Left forelimb (tissue), 1 donor: Measurements from ENCODE around the gene GALNT13.

Source experiments
- DNase-seq: peaks from one replicate; pipeline ENCODE4 v3.0.0-alpha.2; 2018; ENCODE audit warnings: low spot score

Gene GALNT13

GRCh38 chr2:154307007-154307406 lies 435.3 kb downstream of the GALNT13 start:
- no peak for DNase-seq

- no peak for DNase-seq
These were observed 452.9 kb downstream of the GALNT13 start for GRCh38 chr2:154324601-154325000.

GRCh38 chr2:154329510-154329909 lies 457.8 kb downstream of the GALNT13 start:
- DNase-seq = no peak

- no peak for DNase-seq
These were observed 460.1 kb downstream of the GALNT13 start for GRCh38 chr2:154331784-154332183.

GRCh38 chr2:154336201-154336600 lies 464.5 kb downstream of the GALNT13 start:
- DNase-seq = no peak

GRCh38 chr2:154338352-154338967 lies 466.7 kb downstream of the GALNT13 start:
- DNase-seq = no peak

DNA sequence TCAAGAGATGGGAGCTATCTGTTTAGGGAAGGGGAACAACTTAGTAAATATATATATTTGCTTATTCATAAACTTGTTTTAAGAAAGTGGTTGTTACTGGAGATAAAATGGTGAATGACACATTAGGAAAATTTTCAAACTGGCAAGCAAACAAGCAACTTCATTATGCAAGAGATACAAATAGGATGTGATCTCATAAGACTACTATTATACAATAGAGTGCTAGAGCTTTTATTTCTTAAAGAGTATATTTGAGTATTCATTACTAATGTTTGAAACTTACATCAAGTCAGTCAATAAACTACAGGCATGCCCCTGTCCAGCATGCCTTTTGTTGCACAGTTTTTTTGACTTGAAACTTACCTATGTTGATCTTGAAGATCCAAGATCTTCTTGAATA lies 471.6 kb downstream of the GALNT13 start:
- DNase-seq = no peak

GRCh38 chr2:154350911-154351310 lies 479.2 kb downstream of the GALNT13 start:
- DNase-seq = no peak

- DNase-seq = no peak
These were observed 489.6 kb downstream of the GALNT13 start for GRCh38 chr2:154361276-154361675.

- no peak for DNase-seq
These were observed 496.4 kb downstream of the GALNT13 start for GRCh38 chr2:154368153-154368552.

DNA sequence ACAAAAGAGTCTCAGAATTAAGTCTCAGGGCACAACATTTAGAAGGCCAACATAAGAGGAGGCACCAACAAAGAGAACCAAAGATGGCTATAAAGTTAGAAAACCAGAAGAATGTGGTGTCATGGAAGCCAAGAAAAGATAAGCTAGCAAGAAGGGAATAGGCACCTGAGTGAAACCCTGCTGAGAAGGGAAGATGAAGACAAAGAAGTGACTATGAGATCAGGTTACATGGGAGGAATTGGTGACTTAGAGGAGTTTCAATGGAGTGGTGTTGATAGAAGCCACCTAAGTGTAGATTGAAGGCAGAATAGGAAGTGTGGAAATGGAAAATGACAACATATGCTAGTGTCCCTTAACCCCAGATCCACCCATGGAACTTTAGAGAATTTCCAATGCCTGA lies 499.2 kb downstream of the GALNT13 start:
- DNase-seq = no peak

- DNase-seq = no peak
These were observed 502.7 kb downstream of the GALNT13 start for GRCh38 chr2:154374416-154374815.

DNA sequence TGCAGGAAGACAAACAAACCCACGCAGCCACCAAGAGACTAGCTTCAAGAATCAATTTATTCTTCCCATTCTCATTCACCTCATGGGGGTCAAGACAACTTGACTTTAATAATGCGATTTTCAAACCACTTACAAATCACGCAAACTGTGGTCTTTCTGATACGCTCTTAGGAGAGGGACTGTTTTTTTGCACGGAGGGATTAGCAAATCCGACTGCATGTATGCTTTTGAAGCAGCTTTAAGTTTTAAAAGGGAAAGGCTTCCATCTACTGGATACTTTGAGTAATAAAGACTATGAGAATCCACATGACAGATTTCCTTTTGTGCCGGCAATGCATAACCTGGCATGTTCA lies 503.8 kb downstream of the GALNT13 start:
- no peak for DNase-seq

DNA sequence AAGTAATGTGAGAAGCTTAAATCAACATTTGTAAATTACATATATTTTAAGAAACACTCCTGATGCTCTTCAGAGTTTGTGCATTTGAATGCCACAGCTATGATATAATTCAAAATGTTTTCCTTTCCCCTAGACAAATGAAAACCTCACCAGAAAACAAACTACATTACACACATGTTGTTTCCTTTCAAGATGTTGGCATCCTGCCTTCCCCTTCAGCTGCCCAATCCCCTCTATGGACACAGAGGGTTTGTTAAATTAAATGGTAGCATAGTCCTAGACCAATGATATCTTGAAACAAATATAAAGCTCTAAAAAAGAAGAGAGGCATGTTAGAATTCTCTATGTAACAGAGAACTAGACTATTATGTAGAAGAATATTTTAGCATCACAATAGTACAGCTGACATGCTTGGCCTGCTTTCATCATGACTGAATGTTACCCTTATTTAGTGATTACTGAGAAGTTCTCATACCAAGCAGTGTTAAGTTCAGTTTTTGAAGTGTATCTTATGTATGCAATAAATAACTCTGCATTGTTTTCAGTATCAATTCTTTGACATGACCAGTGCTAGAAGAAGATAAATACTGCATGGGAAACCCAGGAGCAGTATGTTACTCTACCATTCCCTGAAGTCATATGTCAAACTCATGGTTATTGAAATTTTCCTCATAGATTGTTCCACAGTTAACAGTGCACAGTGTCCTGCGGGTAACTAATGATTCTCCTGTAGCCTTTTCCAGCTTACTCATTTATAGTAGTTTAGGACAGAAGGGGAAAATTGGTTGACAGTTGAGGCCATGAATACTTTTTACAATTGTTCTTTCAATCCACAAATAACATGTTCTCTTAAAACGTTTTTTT lies 510.4 kb downstream of the GALNT13 start:
- DNase-seq = no peak

DNA sequence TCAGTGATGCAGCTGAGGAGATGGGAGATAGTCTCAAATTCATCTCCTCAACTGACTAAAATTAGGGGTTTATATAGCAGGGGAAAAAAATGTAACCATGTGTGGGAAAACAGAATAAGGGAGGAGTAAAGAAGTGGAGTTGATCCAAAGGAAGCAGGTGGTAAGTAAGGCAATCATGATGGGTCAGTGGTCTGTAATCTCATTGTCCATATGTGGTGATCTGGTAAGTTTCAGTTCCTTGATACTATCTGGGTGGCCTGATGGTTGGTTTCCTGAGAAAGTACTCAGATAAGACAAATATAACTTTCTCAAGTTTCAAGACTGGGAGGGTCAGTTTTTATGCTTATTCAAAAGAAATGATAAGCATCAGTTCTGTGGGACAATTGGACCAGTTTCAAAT lies 514.5 kb downstream of the GALNT13 start:
- DNase-seq = no peak

GRCh38 chr2:154391051-154391450 lies 519.3 kb downstream of the GALNT13 start:
- no peak for DNase-seq

DNA sequence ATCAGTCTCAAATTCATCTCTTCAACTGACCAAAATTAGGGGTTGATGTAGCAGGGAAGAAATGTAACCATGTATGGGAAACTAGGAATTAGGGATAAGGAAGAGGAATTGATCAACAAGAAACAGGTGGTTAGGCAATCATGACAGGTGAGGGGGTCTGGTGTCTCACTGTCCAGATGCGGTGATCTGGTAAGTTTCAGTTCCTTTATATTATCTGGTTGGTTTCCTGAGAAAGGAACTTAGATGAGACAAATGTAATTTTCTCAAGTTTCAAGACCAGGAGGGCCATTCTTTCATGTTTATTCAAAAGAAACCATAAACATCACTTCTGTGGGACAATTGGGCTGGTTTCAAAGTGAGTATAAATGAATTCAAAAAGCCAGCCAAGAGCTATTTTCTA lies 520.5 kb downstream of the GALNT13 start:
- DNase-seq = no peak

- DNase-seq = no peak
These were observed 522.9 kb downstream of the GALNT13 start for GRCh38 chr2:154394600-154394999.

DNA sequence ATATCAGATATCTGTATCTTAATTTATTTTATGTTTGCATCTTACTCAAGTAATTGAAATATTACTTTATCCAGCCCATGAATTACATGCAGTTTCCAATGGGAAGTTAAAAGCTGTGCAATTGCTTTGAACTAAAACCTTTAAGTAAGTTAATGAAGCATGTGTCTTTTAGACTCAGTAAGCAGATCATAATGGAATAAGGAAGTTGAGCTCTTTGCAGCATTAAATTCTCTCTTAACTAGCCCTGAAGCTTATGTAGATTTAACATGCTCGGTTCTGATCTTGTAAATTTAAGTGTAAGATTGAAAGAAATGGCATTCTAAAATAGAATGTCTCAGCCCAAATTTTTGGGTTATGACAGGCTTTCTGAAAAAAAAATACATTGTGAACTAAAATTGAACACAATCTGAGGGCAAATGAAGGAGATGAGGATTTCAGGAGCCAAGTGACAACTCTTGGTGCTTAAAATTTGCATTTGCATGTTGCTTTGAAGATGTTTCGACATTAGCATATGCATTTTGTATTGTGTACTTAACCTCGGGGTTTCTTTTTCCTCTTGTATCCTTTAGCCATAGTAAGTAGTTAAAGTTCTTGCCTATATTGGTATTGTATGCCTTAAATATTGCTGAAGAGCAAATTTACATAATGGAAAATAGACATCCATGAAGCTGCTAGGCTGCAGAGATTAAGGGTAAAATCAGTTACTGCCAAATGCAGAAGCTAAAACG lies 529.0 kb downstream of the GALNT13 start:
- DNase-seq = no peak

GRCh38 chr2:154402213-154402612 lies 530.5 kb downstream of the GALNT13 start:
- no peak for DNase-seq

DNA sequence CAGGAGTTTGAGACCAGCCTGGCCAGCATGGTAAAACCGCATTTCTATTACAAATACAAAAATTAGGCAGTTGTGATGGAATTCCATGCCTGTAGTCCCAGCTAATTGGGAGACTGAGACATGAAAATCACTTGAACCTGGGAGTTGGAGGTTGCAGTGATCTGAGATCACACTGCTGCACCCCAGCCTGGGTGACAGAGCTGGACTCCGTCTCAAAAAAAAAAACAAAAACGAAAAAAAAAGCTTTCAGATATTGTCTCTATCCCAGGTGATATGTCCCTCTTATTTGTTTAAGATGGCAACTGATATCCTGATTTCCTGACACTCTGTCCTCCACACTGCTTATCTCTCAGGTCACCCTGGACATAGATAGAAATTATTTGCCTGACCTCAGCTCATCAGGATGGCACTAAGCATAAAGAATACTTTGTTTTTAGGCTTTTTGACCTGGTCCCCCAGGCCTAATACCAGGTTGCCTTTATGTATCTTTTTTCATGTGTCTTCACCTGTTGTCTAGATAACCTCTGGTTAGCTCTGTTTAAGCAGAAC lies 531.6 kb downstream of the GALNT13 start:
- no peak for DNase-seq

- DNase-seq = no peak
These were observed 537.1 kb downstream of the GALNT13 start for GRCh38 chr2:154408786-154409185.

DNA sequence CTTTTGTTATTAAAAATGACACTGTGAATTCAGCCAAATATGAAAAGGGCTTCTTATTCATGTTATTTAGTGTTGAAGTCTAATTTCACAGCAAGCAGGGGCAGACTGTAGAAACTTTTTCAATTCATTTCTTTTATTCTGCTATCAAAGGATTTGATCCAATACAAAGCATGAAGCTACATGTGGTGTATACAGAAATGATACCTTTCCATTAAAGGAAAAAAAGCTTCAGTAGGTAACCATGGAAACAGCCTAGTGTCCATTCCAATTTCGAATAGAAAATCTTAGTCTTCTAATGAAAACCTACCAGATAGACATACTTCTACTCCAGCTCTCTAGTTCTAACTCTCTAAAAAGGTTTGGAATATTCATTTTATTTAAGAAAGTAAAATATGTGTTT lies 550.5 kb downstream of the GALNT13 start:
- DNase-seq = no peak
